IPS-11a (cell line): Measurements from ENCODE around the gene DENND6B.

Source experiments
- H3K4me3 ChIP-seq: one replicate; pipeline ENCODE4 v1.5.1; 2013; ENCODE audit warnings: low read depth, low read length, control low read depth

DENND6B gene

GRCh38 chr22:50289942-50290630, 36.7 kb downstream of the DENND6B start:
- no peak overlapping the region for H3K4me3 ChIP-seq

DNA sequence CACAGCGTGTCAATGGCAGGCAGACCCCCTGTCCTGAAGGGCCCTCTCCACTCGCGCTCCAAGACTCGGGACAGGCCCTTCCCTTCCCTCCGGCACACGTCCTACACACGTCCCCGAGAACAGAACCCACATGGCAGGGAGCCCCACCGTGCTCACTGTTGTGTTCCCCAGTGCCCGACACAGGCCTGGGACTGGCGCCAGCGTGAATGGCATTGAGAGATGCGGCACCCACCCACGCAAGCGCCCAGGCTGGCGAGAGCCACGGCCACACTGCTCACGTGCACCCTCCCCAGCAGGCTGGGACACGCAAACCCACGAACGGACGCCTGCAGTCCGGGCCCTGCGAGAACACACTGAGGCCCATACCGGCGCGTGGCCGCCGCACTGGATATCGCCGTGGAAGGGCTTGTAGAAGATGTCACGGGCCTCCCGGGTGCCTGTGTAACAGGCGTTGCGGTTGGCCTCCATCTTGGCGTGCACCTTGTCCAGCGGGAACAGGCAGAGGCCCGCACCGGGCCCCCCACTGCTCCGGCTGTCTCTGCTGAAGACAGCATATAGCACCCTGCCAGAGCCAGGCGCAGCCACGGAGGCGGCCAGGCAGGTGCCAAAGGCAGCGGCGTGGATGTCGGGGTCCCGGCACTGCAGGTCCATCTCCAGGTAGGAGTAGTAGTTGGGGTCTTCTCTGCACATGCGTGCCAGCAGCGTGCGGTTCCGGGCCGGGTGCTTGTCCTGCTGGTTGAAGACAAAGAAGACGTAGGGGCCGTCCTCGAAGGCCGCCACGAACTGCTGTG, 37.5 kb downstream of the DENND6B start:
- H3K4me3 ChIP-seq: no peak overlapping the region

DNA sequence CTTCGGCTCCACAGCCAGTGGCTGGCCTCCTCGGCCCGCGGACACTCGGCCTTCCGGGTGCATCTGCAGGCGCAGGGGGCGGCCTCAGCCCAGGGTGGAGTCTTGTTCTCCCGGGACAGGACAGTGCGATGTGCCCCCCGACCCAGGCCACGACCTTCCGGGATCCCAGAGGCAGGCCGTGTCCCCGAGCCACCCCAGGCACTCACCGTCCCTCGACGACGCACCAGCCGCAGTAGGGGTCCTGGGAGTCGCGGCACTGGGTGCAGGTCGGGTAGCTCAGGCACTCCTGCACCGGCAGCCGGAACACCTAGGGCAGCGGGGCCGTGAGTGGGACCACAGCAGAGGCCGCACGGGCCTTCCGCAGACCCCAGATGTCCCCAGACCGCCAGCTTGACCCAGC, 39.1 kb downstream of the DENND6B start:
- H3K4me3 ChIP-seq: no peak overlapping the region

DNA sequence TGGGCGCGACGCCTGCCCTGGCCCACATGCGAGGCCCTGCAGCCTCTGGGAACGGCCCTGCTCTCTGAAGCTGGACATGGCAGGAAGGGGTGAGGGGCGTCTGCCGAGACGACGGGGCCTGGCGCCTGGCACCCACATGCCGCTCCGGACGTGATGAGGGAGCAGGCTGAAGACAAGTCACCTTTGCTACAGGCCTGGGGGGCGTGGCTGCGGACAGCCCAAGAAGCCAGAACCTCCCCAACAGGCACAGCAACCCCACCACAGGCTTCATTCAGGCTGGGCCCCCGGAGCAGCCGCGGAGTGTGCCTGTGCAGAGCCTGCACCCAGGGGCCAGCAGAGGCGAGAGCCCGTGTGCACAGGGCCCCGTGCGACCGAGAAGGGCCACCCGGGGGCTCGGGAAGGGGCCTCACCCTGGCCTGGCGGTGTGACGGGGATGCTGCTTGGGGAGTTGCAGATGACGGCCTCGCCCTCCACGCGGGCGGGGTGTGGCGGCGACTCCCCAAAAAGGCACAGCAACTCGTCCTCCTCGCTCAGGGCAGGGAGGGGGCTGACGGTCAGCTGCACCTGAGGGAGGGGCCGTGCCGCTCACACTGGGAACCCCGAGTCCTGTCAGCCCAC, 40.0 kb downstream of the DENND6B start:
- H3K4me3 ChIP-seq: no peak overlapping the region

DNA sequence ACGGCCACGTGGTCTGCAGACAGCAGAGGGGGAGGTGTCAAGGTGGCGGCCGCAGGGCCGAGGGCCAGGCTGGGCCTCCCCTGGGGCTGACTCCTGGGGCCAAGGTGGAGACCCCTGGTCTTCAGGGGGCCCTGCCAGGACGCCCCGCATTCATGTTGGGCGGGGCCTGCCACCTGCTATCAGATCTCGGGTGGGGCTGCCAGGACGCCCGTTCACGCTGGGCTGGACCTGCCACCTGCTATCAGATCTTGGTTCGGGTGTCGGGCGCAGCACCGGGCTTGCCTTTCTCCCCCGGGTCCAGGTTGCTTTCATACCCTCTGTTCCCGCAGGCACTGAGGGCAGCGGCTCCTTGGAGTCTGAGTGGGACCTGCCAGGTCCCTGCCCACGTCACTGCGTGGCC, 40.5 kb downstream of the DENND6B start:
- H3K4me3 ChIP-seq: no peak overlapping the region

GRCh38 chr22:50285568-50286229, 41.1 kb downstream of the DENND6B start:
- no peak overlapping the region for H3K4me3 ChIP-seq

DNA sequence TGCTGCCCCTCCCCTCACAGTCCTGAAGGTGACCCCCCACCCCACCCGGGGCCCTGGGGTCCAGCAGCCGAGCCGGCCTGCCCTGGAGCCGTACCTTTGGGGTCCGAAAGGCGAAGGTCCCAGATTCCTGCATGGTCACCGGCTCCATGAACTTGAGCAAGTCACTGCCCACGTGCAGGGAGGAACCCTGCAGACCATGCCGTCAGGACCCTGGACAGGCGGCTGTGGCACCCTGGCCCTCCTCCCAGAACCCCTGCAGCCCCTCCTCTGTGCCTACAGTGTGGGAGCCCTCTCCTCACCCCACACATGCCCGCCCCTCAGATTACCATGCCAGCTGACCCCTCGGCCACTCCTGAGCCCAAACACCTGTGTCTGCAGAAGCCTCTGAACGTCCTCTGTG, 42.3 kb downstream of the DENND6B start:
- no peak overlapping the region for H3K4me3 ChIP-seq

DNA sequence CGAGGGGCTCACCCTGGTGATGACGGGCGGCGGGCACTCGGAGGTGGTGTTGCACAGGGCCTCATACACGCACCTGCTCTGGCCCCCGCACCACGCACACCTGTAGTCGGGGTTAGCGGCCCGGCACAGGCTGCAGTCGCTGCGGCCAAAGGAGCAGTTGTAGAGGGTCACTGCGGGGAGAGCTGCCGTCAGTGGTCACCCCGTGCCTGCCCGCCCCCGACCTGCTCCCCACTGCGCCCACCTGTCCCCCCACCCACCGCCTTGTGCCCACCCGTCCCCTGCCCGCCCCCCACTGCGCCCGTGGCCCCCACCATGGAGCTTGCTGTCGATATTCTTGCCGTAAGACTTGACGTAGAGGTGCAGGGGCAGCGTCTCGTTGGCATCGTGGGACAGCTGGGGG, 43.0 kb downstream of the DENND6B start:
- no peak overlapping the region for H3K4me3 ChIP-seq

- no peak overlapping the region for H3K4me3 ChIP-seq
These were observed 44.3 kb downstream of the DENND6B start for GRCh38 chr22:50282361-50283155.

- H3K4me3 ChIP-seq: no peak overlapping the region
These were observed 44.9 kb downstream of the DENND6B start for GRCh38 chr22:50281957-50282356.

GRCh38 chr22:50281384-50281760, 45.4 kb downstream of the DENND6B start:
- H3K4me3 ChIP-seq: no peak overlapping the region

DNA sequence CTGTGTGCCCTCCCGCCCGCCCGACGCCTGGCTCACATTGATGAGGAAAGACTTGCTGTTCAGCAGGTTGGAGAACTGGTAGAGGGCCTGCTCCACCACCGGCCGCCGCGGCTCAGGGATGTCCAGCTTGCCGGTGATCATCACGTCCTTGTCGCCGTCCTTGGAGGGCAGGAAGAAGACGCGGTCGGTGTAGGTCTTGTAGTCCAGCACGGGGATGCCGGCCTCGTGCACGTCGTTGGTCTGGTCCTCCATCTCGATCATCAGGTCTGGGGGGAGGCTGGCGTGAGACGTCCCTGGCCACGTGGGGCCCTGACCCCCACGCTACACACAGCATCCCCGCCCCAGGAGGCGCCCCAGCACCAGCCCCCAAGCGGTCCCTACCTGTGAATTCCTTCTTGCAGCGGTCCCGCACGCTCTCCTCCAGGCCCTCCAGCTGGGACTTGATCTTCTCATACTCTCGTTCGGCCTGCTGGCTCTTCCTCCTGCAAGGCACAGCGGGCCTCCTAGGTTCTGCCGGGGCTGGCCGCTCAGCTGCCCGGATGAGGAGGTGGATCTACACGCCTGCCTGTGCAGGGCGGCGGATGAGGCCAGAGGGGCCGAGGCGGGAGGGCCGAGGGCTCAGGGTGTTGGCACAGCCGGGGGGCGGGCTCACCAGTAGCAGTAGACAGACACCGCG, 46.0 kb downstream of the DENND6B start:
- no peak overlapping the region for H3K4me3 ChIP-seq

DNA sequence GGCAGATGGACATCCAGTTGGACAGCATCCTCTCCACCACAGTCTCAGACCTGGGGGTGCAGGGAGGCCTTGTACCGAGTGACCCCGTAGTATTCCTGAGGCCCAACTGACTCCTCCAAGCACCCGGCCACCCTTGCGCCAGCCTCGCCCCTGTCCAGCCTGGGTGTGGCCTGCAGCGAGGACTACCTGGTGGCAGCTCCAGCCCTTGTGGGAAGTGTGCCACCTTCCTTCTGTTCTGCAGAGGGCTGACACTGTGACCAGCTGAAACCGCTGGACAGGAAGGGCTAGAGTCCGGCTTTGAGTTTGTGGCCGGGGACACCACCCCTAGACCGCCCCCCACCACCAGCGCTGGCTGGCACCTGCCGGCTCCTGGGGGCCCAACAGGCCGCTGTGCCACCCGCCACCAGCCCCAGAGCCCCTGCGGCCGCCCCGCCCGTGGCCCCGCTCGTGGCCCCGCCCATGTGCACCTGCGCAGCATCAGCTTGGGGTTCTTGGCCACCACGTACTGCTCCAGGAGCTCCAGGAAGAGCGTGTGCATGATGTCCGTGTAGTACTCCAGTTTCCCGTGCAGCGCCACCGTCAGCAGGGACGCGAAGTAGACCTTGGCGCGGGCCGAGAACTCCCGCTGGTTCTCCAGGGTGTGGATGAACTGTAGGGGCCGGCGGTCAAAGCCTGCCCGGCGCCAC, 46.6 kb downstream of the DENND6B start:
- no peak overlapping the region for H3K4me3 ChIP-seq

DNA sequence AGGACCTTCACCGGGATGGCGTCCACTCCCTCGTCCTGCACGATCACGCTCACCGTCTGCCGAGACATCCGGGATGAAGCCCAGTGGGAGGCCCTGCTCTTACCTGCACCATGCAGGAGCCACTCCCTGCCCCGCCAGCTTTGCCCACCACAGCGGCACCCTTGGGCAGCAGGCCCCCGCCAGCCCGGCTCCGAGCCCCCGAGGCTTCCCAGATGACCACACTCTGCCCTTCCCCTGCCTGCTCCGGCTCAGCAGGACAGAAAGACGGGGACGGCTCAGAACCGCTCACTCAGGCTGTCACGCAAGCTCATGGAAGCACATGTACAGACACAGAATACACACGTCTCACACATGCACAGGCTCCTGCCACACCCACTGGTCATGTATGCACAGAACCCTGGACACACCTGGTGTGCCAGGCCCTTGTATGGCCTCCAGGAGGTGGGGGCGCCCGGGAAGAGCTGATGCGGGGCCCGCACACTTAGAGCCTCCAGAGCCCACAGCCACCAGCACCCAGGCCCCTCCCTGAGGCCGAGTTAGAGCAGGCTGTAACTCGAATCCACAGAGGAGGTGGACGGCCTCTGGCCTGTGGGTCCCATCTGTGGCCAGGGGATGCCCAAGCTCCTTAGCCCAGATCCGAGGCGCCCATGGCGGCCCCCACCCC, 47.7 kb downstream of the DENND6B start:
- H3K4me3 ChIP-seq: no peak overlapping the region

DNA sequence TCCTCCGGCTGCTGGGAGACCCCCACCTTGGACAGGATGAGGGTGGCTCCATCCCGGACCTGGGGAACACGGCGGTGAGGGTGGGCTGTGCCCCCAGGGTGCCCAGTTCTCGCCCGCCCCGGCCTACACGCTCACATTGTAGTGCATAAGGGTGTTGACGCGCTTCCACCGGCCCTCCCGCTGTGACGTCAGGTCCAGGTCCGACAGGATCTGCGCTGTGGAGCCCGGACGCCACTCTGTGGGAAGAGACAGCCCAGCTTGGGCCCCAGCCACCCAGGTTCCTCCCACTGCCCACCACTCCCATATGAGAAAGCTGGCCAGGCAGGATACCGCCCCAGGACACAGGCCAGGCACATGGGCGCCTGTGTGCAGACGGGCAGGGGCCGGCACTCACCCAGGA, 48.4 kb downstream of the DENND6B start:
- H3K4me3 ChIP-seq: no peak overlapping the region

GRCh38 chr22:50277761-50278160, 49.1 kb downstream of the DENND6B start:
- no peak overlapping the region for H3K4me3 ChIP-seq

DNA sequence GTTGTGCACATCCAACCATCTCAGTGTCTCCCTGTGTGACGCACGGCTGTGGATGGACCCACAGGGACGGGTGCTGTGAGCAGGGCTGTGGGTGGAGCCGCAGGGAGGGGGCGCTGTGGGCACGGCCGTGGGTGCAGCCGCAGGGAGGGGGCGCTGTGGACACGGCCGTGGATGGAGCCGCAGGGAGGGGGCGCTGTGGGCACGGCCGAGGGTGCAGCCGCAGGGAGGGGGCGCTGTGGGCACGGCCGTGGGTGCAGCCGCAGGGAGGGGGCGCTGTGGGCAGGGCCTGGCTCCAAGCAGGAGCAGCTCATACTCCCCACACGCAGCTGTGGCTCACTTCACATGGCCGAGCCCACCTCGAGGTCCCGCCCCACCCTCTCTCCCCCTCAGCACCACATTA, 50.7 kb downstream of the DENND6B start:
- H3K4me3 ChIP-seq: no peak overlapping the region

DNA sequence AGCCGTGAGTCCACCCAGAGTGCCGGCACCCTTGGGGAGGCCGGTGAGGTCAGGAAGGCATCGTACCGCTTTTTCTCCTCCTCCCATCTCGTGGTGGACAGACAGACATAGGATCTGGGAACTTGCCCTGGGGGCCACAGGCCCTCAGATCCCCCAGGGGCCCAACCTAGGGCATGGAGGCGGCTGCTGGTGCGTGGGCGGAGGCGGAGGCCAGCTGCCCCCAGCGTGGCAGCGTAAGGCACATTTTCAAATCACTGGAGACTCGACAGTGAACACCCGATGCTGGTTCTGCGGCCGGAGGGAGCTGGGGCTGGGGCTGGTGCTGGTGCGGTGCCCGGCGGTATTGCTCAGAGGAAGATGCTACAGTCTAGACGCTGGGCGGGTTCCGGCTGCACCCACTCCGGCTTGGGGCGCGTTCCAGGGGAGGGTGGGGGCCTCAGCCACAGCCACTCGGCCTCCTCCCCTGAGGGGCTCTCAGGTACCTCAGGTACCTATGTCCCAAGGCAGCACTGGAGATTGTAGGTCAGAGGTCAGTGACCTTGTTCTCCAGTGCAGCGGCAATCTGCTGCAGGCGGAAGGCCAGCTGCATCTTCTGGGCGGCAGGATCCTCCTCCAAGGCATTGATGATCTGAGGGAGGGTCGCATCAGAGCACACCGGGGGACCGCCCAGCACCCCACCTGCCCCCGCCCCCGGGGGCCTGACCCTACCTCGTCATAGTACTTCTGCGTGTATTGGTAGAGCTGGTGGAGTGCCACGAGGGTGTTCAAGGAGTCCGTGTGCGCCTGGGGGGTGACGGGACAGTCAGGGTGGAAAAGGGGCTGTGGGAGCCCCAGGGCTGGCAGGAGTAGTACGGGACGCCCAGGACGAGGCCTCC, 51.4 kb downstream of the DENND6B start:
- H3K4me3 ChIP-seq: no peak overlapping the region
